A673 (cell line): Measurements from ENCODE around the gene OLFM3.

ENCODE experiments used
- CTCF ChIP-seq: fragments of 300-800, 200-600 bp; sonication (generic); conservative IDR thresholded peaks from 2 replicates; pipeline ENCODE4 v1.5.1; 2017; ENCODE audit warnings: low read depth, mild to moderate bottlenecking, antibody characterized with exemption, low read length, moderate library complexity, mixed read lengths
- EZH2 ChIP-seq: fragments of 200-600 bp; sonication (generic); IDR thresholded peaks from 2 replicates; pipeline ENCODE4 v1.6.1; 2017; ENCODE audit warnings: borderline replicate concordance, low read depth, mild to moderate bottlenecking, mixed read lengths, antibody characterized with exemption, low read length; ENCODE audit not compliant: poor library complexity, severe bottlenecking

DNA sequence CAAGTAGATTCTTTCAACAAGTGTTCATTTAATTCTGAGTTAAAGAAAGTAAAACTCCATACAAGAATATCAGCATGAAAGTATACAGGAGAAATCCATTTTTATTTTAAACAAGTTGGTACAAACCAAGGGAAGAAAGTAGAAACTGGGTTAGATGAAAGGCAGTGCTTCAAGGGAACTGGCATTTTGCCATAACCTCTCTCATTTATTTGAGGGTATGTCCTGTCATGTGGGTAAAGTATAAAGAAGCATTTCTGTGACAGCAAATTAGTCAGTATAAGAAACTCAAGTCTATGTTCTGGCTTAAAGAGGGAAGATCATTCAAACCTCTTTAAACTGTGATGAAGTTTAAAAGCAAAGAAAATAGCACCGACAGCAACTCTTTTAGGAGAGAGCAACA lies 32.0 kb downstream of the OLFM3 start:
- TF ChIP-seq CTCF (no peak), EZH2 (no peak)
